Measurements from ENCODE around the gene SBF1.
A peak's percentile ranks its signal among the peaks of the same experiment; 100 is the strongest.
"Not testable (repeated sequence)": the region's sequence is repeated elsewhere in the genome, so short reads cannot be mapped to it uniquely, and the experiment has no call there.

The SBF1 gene

GRCh38 chr22:50474710-50475651 is at the start of gene SBF1:
TSS of gene SBF1 (minus strand) at chr22:50475035. CDS start at chr22:50474840, 195 bp downstream.
- peak; percentile 94 for DNase-seq

GRCh38 chr22:50523806-50524675 is 49.2 kb upstream of the SBF1 start:
- peak; percentile 36 for DNase-seq

- no peak for DNase-seq
These were observed 48.6 kb upstream of the SBF1 start for GRCh38 chr22:50523458-50523805.

GRCh38 chr22:50522806-50523438 is 48.1 kb upstream of the SBF1 start:
- DNase-seq, result no peak

GRCh38 chr22:50522208-50522805 is 47.5 kb upstream of the SBF1 start:
- DNase-seq, result no peak

- DNase-seq, result no peak
These were observed 46.9 kb upstream of the SBF1 start for GRCh38 chr22:50521710-50522109.

DNA sequence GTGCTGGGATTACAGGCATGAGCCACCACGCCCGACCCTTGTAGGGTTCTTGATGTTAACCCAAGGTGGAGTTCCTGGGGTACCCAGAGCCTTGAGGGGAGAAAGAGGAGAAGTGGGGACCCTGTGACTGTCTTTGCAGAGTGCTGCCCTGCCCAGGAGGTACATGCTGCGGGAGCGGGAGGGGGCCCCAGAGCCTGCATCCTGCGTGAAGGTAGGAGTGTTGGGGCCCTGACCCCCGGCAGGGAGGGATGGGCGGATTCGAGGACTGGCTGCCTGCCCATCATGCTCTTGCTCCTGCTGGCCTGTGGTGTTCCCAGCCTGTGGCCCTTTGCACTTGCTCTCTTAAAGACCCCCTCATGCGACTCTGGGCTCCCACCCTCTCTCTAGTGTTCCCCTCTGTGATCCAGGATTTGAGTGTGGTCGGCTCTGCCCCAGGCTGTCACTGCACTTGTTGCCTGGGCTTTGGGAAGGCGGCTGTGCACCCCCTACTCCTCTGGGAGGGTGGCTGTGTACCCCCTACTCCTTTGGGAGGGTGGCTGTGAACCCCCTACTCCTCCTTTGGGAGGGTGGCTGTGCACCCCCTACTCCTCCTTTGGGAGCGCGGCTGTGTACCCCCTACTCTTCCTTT is 46.1 kb upstream of the SBF1 start:
- DNase-seq, result no peak

DNA sequence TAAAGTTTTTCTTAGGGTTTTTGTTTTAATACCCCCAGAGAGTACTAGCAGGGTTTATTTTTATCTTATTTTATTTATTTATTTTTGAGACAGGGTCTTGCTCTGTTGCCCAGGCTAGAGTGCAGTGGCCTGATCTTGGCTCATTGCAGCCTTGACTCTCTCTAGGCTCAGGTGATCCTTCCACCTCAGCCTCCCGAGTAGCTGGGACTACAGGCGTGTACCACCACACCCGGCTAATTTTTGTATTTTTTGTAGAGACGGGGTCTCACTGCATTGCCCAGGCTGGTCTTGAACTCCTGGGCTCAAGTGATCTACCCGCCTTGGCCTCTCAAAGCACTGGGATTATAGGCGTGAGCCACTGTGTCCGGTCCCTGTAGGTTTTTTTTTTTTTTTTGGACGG is 45.3 kb upstream of the SBF1 start:
- DNase-seq, result not testable (repeated sequence)

DNA sequence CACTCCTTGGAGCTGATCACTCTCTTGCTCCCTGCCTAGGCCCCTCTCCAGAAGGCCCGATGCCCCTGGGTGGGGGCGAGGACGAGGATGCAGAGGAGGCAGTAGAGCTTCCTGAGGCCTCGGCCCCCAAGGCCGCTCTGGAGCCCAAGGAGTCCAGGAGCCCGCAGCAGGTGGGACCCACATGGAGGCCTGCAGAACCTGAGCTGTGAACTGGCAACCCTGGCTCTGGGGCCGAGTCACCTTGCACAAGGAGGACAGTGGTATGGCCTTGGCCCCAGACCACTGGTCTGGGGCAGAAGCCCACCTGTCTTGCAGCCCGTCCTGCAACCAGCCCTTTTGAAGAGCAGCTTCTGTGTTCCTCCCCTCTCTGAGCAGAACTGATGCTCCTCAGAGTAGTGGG is 44.3 kb upstream of the SBF1 start:
- DNase-seq, result no peak

DNA sequence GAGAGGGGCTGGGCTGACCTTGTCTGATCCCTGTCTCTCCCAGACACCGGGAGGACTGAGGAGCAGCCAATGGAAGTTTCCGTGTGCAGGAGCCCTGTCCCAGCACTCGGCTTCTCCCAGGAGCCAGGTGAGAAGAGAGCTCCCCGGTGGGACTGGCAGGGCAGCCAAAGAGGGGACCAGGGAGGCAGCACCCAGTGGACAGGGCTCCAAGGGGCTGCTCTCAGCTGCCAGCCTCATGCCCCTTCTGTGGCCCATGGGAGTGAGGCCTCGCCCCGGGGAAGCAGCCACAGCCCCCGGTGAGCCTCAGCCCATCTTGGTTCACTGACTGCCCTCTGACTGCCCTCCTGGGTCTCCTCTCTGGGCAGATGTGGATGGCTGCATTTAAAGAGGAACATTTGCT is 43.8 kb upstream of the SBF1 start:
- no peak for DNase-seq

- DNase-seq, result no peak
These were observed 42.8 kb upstream of the SBF1 start for GRCh38 chr22:50517495-50518260.

GRCh38 chr22:50516891-50517290 is 42.1 kb upstream of the SBF1 start:
- DNase-seq, result no peak

DNA sequence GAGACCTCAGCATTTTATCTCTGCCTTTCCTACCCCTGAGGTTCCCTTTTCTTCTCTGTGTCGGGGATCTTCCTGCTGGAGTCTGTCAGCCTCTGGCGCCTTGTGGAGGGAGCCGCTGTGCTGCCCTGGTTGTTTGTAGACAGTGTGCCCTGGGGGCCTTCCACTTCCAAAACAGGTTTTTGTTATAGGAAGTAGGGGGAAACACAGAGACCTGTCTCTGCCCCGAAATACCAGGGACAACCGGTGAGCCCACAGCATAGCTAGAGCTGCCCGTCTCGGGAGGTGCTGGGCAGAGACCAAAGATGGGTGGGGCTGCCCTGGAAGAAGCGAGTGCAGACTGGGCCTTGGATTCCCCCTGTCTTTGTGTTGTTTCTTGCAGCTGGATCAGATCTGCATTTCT is 41.2 kb upstream of the SBF1 start:
- DNase-seq, result no peak

DNA sequence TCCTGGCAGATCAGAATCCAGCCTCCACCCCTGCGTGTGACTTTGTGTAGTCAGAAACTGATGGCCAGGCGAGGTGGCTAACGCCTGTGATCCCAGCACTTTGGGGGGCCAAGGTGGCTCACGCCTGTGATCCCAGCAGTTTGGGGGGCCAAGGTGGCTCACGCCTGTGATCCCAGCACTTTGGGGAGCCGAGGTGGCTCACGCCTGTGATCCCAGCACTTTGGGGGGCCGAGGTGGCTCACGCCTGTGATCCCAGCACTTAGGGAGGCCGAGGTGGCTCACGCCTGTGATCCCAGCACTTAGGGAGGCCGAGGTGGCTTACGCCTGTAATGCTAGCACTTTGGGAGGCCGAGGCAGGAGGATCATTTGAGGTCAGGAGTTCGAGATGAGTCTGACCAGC is 38.3 kb upstream of the SBF1 start:
- DNase-seq, result no peak

DNA sequence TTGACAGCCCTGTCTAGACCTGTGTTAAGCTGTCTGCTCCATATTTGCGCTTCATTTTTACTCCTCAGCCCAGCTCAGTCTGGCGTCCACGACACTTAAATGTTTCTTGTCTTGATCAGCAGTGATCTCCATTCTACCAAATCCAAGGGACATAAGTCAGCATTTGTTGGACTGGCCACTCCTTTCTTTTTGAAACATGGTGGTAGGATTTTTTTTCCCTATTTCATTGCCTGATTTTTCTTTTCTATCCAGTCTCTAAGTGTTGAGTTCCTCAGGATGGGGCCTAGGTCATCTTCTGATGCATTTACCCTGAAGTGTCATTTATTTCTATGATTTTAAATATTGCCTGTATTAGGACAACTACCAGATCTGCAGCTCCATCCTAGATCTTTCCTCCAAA is 34.1 kb upstream of the SBF1 start:
- no peak for DNase-seq

GRCh38 chr22:50507991-50508884 is 33.4 kb upstream of the SBF1 start, which contains the start of gene NCAPH2:
TSS of gene NCAPH2 (plus strand) at chr22:50508224. CDS start at chr22:50508338, 114 bp downstream.
- DNase-seq, result peak; percentile 97

DNA sequence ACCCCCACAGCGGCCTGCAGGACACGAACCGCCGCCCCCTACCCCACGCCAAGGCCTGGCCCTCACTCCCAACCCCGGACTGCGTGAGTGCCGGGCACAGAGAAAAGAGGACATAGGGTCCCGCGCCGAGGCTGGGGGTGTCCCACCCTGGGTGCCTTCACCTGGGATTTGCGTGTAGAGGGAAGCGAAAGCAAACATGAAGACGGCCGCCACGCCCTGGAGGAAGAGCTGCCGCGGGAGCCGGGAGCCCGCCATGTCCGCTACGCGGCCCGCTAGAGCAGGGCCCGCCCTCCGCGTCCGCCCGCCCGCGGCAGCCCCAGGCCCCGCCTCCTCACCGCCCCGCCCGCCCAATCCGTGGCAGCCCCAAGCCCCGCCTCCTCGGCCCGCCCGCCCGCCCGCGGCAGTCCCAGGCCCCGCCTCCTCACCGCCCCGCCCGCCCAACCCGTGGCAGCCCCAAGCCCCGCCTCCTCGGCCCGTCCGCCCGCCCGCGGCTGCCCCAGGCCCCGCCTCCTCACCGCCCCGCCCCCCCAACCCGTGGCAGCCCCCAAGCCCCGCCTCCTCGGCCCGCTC is 32.7 kb upstream of the SBF1 start, which contains the start of gene LMF2:
TSS of gene LMF2 (minus strand) at position 282 of the 570 bp plus-strand sequence. CDS start at position 255, 27 bp downstream.
- no peak for DNase-seq

- DNase-seq, result peak; percentile 33
These were observed 32.0 kb upstream of the SBF1 start for GRCh38 chr22:50506611-50507420.
